ENCODE data around the gene AMZ2.

GRCh38 chr17:68277807-68278206 is 30.0 kb downstream of the AMZ2 start:
- TF ChIP-seq CTCF (IDR thresholded peaks at IDR 0.05; ENCODE audit: insufficient read depth, low read depth, low read length): no peak
- TF ChIP-seq EZH2 (IDR thresholded peaks at IDR 0.05; ENCODE audit: insufficient read depth, low read length): no peak

Data from astrocyte (in vitro differentiated cells and primary cell).